HepG2 (cell line): ENCODE data around the gene NPBWR2. TPM values are rescaled to one million over a fixed set of nuclear protein-coding genes. Genes with fewer than 3 reads are reported as not detected.

Source experiments
- ARID2 ChIP-seq: sonication (generic); formaldehyde crosslinking; IDR thresholded peaks from 2 replicates; pipeline ENCODE4 v1.8.1; 2022; ENCODE audit warnings: mild to moderate bottlenecking, missing genetic modification reagents, borderline replicate concordance
- ARNT ChIP-seq: fragments of 450-650 bp; IDR thresholded peaks from 2 replicates; pipeline ENCODE4 v1.6.1; 2017
- ATF7-NPFF ChIP-seq: sonication (generic); formaldehyde crosslinking; IDR thresholded peaks from 2 replicates; pipeline ENCODE4 v1.8.1; 2023; ENCODE audit warnings: mild to moderate bottlenecking, low read depth, missing genetic modification reagents, moderate library complexity
- CREB1 ChIP-seq, 2 experiments: fragments of 450-650 bp in 1 of 2; IDR thresholded peaks; 2 replicates each; pipeline ENCODE4 v1.6.1; 2016 to 2017; ENCODE audit warnings: control low read depth in 1 of 2, mild to moderate bottlenecking in 1 of 2, missing compliant biosample characterization in 1 of 2, missing genetic modification characterization in 1 of 2
- ESRRA ChIP-seq: sonication (generic); formaldehyde crosslinking; IDR thresholded peaks from 2 replicates; pipeline ENCODE4 v1.5.1; 2020; ENCODE audit warnings: mild to moderate bottlenecking, low read depth, missing genetic modification reagents
- FIP1L1 ChIP-seq: fragments of 200-400 bp; formaldehyde crosslinking; IDR thresholded peaks from 2 replicates; pipeline ENCODE4 v1.6.1; 2018; ENCODE audit warnings: low read depth, mild to moderate bottlenecking, low read length, moderate library complexity, borderline replicate concordance; ENCODE audit not compliant: insufficient read depth
- GRHL1 ChIP-seq: sonication (generic); formaldehyde crosslinking; conservative IDR thresholded peaks from 2 replicates; pipeline ENCODE4 v1.8.0; 2022; ENCODE audit warnings: missing genetic modification reagents
- LCORL ChIP-seq, 2 experiments: fragments of 450-650 bp in 1 of 2; sonication (generic) in 1 of 2; formaldehyde crosslinking in 1 of 2; IDR thresholded peaks; 2 replicates each; pipeline versions ENCODE4 v1.5.0 to v1.6.1; 2017 to 2020; ENCODE audit warnings: antibody characterized with exemption in 1 of 2, missing genetic modification reagents in 1 of 2
- MNT ChIP-seq: fragments of 450-650 bp; IDR thresholded peaks from 2 replicates; pipeline ENCODE4 v1.6.1; 2016
- NKX3-1 ChIP-seq: sonication (generic); formaldehyde crosslinking; IDR thresholded peaks from 2 replicates; pipeline ENCODE4 v1.5.0; 2020; ENCODE audit warnings: missing genetic modification reagents
- SRF ChIP-seq: IDR thresholded peaks from 2 replicates; pipeline ENCODE4 v1.6.1; 2011; ENCODE audit warnings: mild to moderate bottlenecking, low read depth, low read length, moderate library complexity
- TBX3 ChIP-seq: fragments of 450-650 bp; IDR thresholded peaks from 2 replicates; pipeline ENCODE4 v1.6.1; 2017; ENCODE audit warnings: antibody characterized with exemption, mild to moderate bottlenecking, inconsistent platforms, borderline replicate concordance
- TCF12 ChIP-seq, 2 experiments: fragments of 450-650 bp in 1 of 2; sonication (generic) in 1 of 2; formaldehyde crosslinking in 1 of 2; IDR thresholded peaks; 2 replicates each; pipeline versions ENCODE4 v1.6.1 to v1.8.0; 2017 to 2022; ENCODE audit warnings: antibody characterized with exemption in 1 of 2, mild to moderate bottlenecking in 1 of 2, missing genetic modification reagents in 1 of 2, moderate library complexity in 1 of 2
- TCF7L2 ChIP-seq: IDR thresholded peaks from 2 replicates; pipeline ENCODE4 v1.6.1; 2011; ENCODE audit warnings: mild to moderate bottlenecking, low read depth, low read length, moderate library complexity
- ZGPAT ChIP-seq: IDR thresholded peaks from 2 replicates; pipeline ENCODE4 v1.6.1; 2016; ENCODE audit warnings: mild to moderate bottlenecking
- ZNF264 ChIP-seq: sonication (generic); formaldehyde crosslinking; IDR thresholded peaks from 2 replicates; pipeline ENCODE4 v1.4.0; 2020; ENCODE audit warnings: missing genetic modification reagents
- ZNF354B ChIP-seq: sonication (generic); formaldehyde crosslinking; IDR thresholded peaks from 2 replicates; pipeline ENCODE4 v1.8.0; 2022; ENCODE audit warnings: mild to moderate bottlenecking, missing genetic modification reagents
- ZNF564 ChIP-seq: sonication (generic); formaldehyde crosslinking; IDR thresholded peaks from 2 replicates; pipeline ENCODE4 v1.8.1; 2023; ENCODE audit warnings: mild to moderate bottlenecking, missing genetic modification reagents
- ZNF761 ChIP-seq: sonication (generic); formaldehyde crosslinking; conservative IDR thresholded peaks from 2 replicates; pipeline ENCODE4 v1.4.0; 2020; ENCODE audit warnings: mild to moderate bottlenecking, missing genetic modification reagents
- ZZZ3 ChIP-seq: sonication (generic); formaldehyde crosslinking; IDR thresholded peaks from 2 replicates; pipeline ENCODE4 v1.4.0; 2020; ENCODE audit warnings: missing genetic modification reagents, mild to moderate bottlenecking, borderline replicate concordance
- polyA plus RNA-seq, 8 experiments: library from polyadenylated mRNA; depleted of rRNA in 3 of 8; stranded (reverse) in 7 of 8; unstranded in 1 of 8; fragments of >200 nt; fragmentation: Illumina TruSeq in 4 of 8; extraction: Trizol in 4 of 8; gene quantifications; 2 replicates each; pipeline versions ENCODE4 v1.2.1 to v1.2.3, GENCODE V29; 2011 to 2016; ENCODE audit warnings: low read depth in 4 of 8, missing spikeins in 1 of 8, mixed read lengths in 1 of 8; ENCODE audit not compliant: insufficient read depth in 1 of 8
- total RNA-seq, 5 experiments: library from RNA; depleted of rRNA; stranded (reverse); fragments of >200 nt; fragmentation: Illumina TruSeq; extraction: Trizol; gene quantifications; 2 replicates each; pipeline ENCODE4 v1.2.3, GENCODE V29; 2016; ENCODE audit warnings: low read depth in 1 of 5
- TF ChIP-seq, protein P1 (sequence below): IDR thresholded peaks from 2 replicates; pipeline ENCODE4 v1.6.1; 2016; ENCODE audit warnings: low read depth, control low read depth
- TF ChIP-seq, protein P2 (sequence below): sonication (generic); formaldehyde crosslinking; IDR thresholded peaks from 2 replicates; pipeline ENCODE4 v1.5.1; 2020; ENCODE audit warnings: mild to moderate bottlenecking, moderate library complexity, missing genetic modification reagents

Gene NPBWR2
- total and polyA plus RNA-seq, 2 of the 13 experiments (the other 11 are each of a cell fraction or from before 2014, with no cell fraction given), result not detected

- TF ChIP-seq ATF7-NPFF (CRISPR knock-in tag) (no peak), TCF12 (IDR thresholded peaks at IDR 0.05) (no peak), TCF12 (CRISPR knock-in tag; IDR thresholded peaks at IDR 0.05) (no peak), ZGPAT (CRISPR knock-in tag) (no peak), GRHL1 (no peak), ARNT (no peak), ESRRA (CRISPR knock-in tag) (no peak), ZNF761 (no peak), ZNF264 (CRISPR knock-in tag) (no peak), MNT (peak; percentile 45; the same call in 1 of the 2 replicates), LCORL (IDR thresholded peaks at IDR 0.05) (no peak), LCORL (CRISPR knock-in tag; IDR thresholded peaks at IDR 0.05) (no peak), TBX3 (peak; percentile 22; the same call in 1 of the 2 replicates), FIP1L1 (no peak), ARID2 (0 out of 2 replicates have a peak, but pooled peaks have one; percentile 11), CREB1 (IDR thresholded peaks at IDR 0.05) (no peak), CREB1 (CRISPR knock-in tag; IDR thresholded peaks at IDR 0.05) (no peak), NKX3-1 (CRISPR knock-in tag) (peak; percentile 32; the same call in 1 of the 2 replicates), SRF (no peak), ZNF354B (CRISPR knock-in tag) (peak; percentile 89; the same call in 1 of the 2 replicates), ZZZ3 (CRISPR knock-in tag) (peak; percentile 20; the same call in 1 of the 2 replicates), TCF7L2 (no peak), ZNF564 (CRISPR knock-in tag) (peak; percentile 45; the same call in 1 of the 2 replicates)
- TF ChIP-seq, protein P1, sequence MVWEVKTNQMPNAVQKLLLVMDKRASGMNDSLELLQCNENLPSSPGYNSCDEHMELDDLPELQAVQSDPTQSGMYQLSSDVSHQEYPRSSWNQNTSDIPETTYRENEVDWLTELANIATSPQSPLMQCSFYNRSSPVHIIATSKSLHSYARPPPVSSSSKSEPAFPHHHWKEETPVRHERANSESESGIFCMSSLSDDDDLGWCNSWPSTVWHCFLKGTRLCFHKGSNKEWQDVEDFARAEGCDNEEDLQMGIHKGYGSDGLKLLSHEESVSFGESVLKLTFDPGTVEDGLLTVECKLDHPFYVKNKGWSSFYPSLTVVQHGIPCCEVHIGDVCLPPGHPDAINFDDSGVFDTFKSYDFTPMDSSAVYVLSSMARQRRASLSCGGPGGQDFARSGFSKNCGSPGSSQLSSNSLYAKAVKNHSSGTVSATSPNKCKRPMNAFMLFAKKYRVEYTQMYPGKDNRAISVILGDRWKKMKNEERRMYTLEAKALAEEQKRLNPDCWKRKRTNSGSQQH, result peak; percentile 15; the same call in 1 of the 2 replicates
- TF ChIP-seq, protein P2, sequence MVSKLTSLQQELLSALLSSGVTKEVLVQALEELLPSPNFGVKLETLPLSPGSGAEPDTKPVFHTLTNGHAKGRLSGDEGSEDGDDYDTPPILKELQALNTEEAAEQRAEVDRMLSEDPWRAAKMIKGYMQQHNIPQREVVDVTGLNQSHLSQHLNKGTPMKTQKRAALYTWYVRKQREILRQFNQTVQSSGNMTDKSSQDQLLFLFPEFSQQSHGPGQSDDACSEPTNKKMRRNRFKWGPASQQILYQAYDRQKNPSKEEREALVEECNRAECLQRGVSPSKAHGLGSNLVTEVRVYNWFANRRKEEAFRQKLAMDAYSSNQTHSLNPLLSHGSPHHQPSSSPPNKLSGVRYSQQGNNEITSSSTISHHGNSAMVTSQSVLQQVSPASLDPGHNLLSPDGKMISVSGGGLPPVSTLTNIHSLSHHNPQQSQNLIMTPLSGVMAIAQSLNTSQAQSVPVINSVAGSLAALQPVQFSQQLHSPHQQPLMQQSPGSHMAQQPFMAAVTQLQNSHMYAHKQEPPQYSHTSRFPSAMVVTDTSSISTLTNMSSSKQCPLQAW (CRISPR knock-in tag), result no peak; the same call in 1 of the 2 replicates
Observed at GRCh38 chr20:64055396-64055892, 51.9 kb downstream of the NPBWR2 start (continued).
